Measurements from ENCODE around the gene TMEM139. TPM values are rescaled to one million over a fixed set of nuclear protein-coding genes. Genes with fewer than 3 reads are reported as not detected.
A peak's percentile ranks its signal among the peaks of the same experiment; 100 is the strongest.

TMEM139 gene
- total and polyA plus RNA-seq, 2 experiments from 2014 or later: 15.6 to 19.8 TPM

DNA sequence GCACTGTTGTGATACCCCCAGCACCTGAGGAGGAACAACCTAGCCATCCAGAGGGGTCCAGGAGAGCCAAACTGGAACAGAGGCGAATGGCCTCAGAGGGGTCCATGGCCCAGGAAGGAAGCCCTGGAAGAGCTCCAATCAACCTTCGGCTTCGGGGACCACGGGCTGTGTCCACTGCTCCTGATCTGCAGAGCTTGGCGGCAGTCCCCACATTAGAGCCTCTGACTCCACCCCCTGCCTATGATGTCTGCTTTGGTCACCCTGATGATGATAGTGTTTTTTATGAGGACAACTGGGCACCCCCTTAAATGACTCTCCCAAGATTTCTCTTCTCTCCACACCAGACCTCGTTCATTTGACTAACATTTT is 1.7 kb downstream of the TMEM139 start:
- Histone ChIP-seq H4K20me1 (ENCODE audit: insufficient read depth, poor library complexity, severe bottlenecking) (peaks cover 8% of the 10 kb centered on the region), H3K4me2 (no peak overlapping the region), H2AFZ (no peak overlapping the region), H3K4me3 (no peak overlapping the region), H3K79me2 (peaks cover 29% of the 10 kb centered on the region), H3K9me2 (replicated peaks; ENCODE audit: insufficient read depth) (no peaks in the 10 kb centered on the region), H3K9me3 (ENCODE audit: low read depth) (no peaks in the 10 kb centered on the region), H3K36me3 (replicated peaks; ENCODE audit: insufficient read depth, low read depth) (no peaks in the 10 kb centered on the region), H3K4me1 (ENCODE audit: insufficient read depth) (peaks cover 26% of the 10 kb centered on the region), H3K27me3 (no peaks in the 10 kb centered on the region), H3K27ac (no peak overlapping the region)
- TF ChIP-seq EZH2phosphoT487 (IDR thresholded peaks at IDR 0.05; ENCODE audit: low read depth, severe bottlenecking, unreplicated experiment) (no peak), EZH2 (IDR thresholded peaks at IDR 0.05; ENCODE audit: borderline replicate concordance) (no peak)
- TF ChIP-seq, protein P1, sequence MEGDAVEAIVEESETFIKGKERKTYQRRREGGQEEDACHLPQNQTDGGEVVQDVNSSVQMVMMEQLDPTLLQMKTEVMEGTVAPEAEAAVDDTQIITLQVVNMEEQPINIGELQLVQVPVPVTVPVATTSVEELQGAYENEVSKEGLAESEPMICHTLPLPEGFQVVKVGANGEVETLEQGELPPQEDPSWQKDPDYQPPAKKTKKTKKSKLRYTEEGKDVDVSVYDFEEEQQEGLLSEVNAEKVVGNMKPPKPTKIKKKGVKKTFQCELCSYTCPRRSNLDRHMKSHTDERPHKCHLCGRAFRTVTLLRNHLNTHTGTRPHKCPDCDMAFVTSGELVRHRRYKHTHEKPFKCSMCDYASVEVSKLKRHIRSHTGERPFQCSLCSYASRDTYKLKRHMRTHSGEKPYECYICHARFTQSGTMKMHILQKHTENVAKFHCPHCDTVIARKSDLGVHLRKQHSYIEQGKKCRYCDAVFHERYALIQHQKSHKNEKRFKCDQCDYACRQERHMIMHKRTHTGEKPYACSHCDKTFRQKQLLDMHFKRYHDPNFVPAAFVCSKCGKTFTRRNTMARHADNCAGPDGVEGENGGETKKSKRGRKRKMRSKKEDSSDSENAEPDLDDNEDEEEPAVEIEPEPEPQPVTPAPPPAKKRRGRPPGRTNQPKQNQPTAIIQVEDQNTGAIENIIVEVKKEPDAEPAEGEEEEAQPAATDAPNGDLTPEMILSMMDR (IDR thresholded peaks at IDR 0.05; ENCODE audit: poor library complexity): no peak
- DNase-seq (ENCODE audit: low spot score): no peak
- WGBS (ENCODE audit: low lambda C conversion rate, missing lambda C conversion rate): 99% methylated on average over 6 of the region's 6 CpGs

DNA sequence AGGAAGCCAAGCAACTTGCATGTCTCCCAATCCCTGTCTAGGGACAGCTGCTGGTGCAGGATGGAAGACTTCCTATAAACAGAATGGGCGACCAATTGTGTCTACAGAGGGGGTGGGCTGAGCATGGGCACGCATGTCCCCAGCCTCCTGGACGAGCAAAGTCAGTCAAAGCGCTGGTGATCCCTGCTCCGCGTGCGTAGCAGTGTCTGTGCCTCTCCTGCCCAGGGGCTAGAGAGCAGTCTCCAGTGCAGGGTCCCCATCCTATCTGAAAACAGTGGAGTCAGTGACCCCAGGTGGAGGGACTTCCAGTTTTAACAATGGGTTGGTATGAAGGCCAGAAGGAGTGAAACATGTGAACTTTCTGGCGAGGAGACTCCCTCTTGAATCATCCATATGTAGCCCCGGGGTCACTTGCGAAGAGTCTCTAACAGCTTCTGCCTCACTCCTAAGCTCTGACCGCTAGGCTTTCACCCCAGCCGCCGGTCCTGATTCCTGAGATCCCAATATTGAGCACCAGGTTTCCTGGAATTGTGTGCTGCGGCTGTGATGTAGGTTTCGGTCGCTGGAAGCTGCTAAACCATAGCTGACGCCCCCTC is 2.7 kb downstream of the TMEM139 start:
- Histone ChIP-seq H3K27ac (peak overlapping the region; percentile 40), H3K4me2 (peak overlapping the region; percentile 88), H3K27me3 (no peaks in the 10 kb centered on the region), H4K20me1 (ENCODE audit: insufficient read depth, poor library complexity, severe bottlenecking) (peaks cover 8% of the 10 kb centered on the region), H3K9me2 (replicated peaks; ENCODE audit: insufficient read depth) (no peaks in the 10 kb centered on the region), H3K4me1 (ENCODE audit: insufficient read depth) (peaks cover 26% of the 10 kb centered on the region), H3K4me3 (no peak overlapping the region), H3K36me3 (replicated peaks; ENCODE audit: insufficient read depth, low read depth) (no peaks in the 10 kb centered on the region), H2AFZ (peak overlapping the region; percentile 30), H3K79me2 (peaks cover 38% of the 10 kb centered on the region), H3K9me3 (ENCODE audit: low read depth) (no peaks in the 10 kb centered on the region)
- DNase-seq (ENCODE audit: low spot score): no peak
- TF ChIP-seq, protein P1 (IDR thresholded peaks at IDR 0.05; ENCODE audit: poor library complexity): no peak
- TF ChIP-seq EZH2phosphoT487 (IDR thresholded peaks at IDR 0.05; ENCODE audit: low read depth, severe bottlenecking, unreplicated experiment): no peak
- no peak for TF ChIP-seq EZH2 (IDR thresholded peaks at IDR 0.05; ENCODE audit: borderline replicate concordance)
- WGBS (ENCODE audit: low lambda C conversion rate, missing lambda C conversion rate): 90% methylated on average over 17 of the region's 17 CpGs

DNA sequence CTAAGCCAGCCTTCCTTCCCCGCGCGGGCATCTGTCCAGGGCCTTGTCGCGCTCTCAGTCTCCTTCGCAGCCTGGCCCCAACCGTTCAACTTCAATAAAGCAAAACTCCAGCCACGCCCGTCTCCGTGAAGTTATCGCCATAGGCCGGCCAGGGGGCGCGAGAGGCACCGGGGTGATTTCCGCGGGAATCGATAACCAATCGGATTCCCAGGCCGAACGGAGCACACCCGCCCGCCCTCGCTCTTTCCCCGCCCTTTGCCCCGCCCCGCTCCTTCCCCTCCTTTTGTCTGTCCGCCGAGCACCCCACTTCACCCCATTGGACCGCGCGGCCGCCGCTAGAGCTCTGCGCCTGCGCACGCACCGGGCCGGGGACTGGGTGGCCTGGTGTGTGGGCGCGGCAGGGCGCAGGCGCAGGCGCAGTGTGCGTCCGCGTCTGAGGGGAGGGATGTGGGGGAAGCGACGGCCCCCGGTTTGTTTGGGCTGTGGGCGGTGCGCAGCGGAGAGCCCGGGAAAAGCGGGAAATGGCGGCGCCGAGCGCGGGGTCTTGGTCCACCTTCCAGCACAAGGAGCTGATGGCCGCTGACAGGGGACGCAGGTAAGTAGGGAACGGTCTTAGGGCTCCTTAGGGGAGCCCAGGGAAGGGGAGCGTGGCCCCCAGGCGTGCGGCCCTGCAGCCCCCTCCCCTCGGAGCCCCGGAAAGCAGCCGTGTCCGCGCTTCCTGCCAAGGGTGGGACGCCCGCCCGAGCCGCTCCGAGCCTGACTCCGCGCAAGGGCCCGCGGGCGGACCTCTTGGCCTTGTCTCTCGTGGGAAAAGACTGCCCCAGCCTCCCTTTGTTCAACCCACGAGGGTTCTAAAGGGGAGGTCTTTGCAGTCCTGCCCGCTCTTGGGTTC is 3.4 kb downstream of the TMEM139 start, which contains the start of gene CASP2:
TSS of gene CASP2 (plus strand) at position 417 of the 892 bp plus-strand sequence. CDS start at position 522, 105 bp downstream.
- 2% methylated on average over 59 of the region's 84 CpGs for WGBS (ENCODE audit: low lambda C conversion rate, missing lambda C conversion rate)
- peaks cover 43% of the 10 kb centered on the region for H3K79me2 ChIP-seq
- H3K36me3 ChIP-seq (replicated peaks; ENCODE audit: insufficient read depth, low read depth): no peaks in the 10 kb centered on the region
- H2AFZ ChIP-seq: peak within 1 kb of the TSS; percentile 76
- peak; percentile 99 for DNase-seq (ENCODE audit: low spot score)
- TF ChIP-seq EZH2 (IDR thresholded peaks at IDR 0.05; ENCODE audit: borderline replicate concordance) (no peak), EZH2phosphoT487 (IDR thresholded peaks at IDR 0.05; ENCODE audit: low read depth, severe bottlenecking, unreplicated experiment) (no peak)
- TF ChIP-seq, protein P1 (IDR thresholded peaks at IDR 0.05; ENCODE audit: poor library complexity): peak; percentile 36
- no peaks in the 10 kb centered on the region for H3K9me2 ChIP-seq (replicated peaks; ENCODE audit: insufficient read depth)
- H3K4me2 ChIP-seq: peak within 1 kb of the TSS; percentile 88
- H3K9me3 ChIP-seq (ENCODE audit: low read depth): no peaks in the 10 kb centered on the region
- peak within 1 kb of the TSS; percentile 87 for H3K27ac ChIP-seq
- H4K20me1 ChIP-seq (ENCODE audit: insufficient read depth, poor library complexity, severe bottlenecking): peaks cover 8% of the 10 kb centered on the region
- peaks cover 26% of the 10 kb centered on the region for H3K4me1 ChIP-seq (ENCODE audit: insufficient read depth)
- H3K4me3 ChIP-seq: peak within 1 kb of the TSS; percentile 90
- no peaks in the 10 kb centered on the region for H3K27me3 ChIP-seq
